HG02798 (cell line): ENCODE measurements around the gene MYO3A.
"Not testable (repeated sequence)": the region's sequence is repeated elsewhere in the genome, so short reads cannot be mapped to it uniquely, and the experiment has no call there.

Source experiments
- ATAC-seq: cut with Tn5 transposase; IDR thresholded peaks from one replicate; pipeline ENCODE4 v1.9.1; 2021; ENCODE audit warnings: mild to moderate bottlenecking; ENCODE audit not compliant: unreplicated experiment, poor library complexity

Gene MYO3A

DNA sequence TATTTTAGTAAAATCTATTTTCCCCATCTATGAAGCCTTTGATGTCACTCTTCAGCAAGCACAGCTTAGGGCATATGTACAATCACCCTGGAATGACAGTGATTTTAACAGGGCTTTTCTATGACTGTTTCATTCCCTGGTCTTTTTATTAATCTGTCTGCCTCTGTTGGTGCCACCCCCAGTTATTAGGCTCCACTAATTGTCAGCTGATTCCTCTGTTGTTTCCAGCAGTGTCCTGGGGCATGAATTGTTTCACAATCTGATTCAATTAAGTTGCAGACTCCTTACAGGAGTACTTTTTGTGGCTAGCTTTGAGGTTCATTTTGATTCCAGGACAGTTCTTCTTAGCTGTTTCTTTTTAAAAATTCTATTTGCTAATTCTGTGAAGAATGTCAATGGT, 38.6 kb downstream of the MYO3A start:
- no peak for ATAC-seq

DNA sequence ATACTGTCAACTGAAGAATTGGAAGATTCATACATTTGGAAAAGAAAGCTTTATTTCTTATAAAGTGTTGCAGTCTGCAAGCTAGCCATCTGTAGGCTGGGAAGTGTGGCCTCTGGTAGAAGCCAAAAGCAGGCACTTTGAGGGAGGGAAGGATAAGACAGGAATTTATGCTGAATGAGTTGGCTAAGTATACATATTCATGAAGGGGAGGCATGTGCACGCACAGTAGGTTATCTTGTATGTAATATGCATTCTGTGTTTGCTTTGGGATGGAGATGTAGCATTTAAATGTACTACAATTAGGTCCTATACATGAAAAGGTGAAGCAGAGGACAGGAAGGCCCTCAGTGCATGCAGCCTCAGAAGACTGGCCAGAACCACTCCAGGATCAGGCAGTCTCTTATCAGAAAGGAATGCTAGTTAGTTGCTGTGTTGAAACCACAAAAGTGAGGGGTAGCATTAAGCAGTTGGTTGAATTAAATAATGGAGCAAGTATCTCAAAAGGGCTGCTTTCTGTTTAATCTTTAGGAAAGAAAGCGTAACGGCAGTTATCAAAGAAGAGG, 40.9 kb downstream of the MYO3A start:
- ATAC-seq, result no peak

DNA sequence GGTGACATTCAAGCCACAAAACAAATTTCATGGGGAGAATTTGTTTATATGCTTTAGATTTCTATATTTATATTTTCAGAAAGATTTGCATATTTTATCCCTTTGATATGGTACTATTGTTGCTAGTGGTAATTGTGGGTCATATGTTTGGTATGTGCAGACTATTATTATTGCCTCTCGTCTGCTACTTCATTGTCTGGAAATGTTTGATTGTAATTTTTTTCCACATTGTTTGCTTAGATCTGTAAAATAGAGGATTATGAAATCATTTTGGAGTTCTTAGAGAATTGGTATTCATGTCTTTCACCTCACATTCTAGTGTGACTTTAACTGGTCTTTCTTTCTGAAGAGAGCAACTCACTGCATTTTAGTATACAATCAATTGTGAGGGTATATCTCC, 44.7 kb downstream of the MYO3A start:
- ATAC-seq, result no peak

DNA sequence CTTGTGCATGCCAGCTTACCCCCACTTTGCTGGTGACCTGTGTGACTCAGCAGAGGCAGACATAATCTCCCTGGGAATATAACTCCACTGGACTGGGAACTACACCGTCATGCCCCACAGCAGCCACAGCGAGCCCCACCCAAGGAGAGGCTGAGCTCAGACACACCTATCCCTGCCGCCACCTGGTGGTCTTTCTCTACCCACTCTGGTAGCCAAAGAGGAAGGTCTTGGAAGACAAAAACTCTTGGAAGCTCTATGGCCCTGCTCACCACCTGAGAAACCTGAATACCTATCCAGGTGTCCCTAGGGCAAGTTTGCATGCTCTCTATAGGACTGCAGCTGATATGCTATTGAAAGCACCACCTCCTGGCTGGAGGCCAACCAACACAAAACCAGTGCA, 48.1 kb downstream of the MYO3A start:
- no peak for ATAC-seq

DNA sequence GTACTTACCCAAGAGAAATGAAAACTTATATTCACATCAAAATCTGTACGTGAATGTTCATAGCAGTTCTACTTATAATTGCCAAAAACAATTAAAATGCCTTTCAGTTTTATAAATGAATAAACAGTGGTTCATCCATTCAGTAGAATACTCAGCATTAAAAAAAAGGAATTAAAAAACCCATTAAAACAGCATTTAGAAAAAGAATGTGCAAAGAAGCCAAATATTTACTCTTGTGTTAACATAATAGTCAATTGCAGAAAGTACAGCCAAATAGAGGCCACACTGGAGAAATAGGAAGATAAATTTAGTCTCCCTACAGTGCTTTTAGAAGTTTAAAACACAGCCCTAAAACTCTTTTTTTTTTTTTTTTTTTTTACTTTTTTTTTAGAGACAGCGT, 54.6 kb downstream of the MYO3A start:
- no peak for ATAC-seq

DNA sequence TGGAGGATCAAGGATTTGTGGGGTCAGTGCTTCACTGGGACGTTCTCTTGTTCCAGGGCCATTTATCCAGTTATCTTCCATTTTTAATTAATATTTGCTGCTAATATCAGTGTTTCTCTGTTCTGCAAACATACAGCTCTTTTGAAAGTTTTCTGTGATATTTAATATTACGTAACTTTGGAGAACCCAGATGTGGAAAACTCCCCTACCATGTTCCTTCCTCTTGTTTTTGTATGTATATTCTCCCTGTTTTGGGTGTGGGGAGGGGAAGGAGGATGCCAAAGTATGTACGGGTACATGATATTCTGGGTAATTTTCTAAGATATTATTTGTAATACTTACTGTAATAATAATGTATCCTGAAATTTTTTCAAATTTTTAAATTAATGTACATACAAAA, 55.9 kb downstream of the MYO3A start:
- ATAC-seq, result no peak

DNA sequence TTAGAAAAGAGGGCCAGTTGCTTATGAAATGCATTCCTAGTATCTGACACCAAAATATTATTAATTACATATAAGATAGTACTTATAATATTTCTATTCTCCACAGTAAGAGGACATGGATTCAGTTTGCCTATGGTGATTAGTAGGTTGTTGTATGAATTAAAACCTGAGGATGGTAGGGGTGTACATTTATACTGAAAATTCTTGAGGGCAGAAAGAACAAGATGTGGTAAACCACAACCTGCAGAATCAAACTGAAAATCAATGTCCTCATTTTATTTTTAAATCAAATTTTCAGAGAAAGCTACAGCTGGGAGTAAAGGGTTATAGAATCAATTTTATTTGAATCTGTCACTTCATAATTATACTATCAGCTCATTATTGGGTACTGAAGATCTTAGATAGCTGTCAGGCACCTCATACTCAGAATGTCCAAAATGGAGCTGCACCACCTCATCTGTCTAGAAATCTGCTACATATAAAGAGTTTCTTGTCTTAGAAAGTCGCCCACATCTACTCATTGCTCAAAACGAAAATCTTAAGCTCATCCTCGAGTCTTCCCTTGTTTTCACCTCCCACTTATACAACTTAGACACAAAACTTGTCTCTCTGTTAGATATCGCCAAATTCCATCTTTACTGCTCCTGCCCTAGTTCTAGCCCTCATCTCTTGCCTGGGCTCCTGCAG, 65.4 kb downstream of the MYO3A start:
- ATAC-seq, result no peak

DNA sequence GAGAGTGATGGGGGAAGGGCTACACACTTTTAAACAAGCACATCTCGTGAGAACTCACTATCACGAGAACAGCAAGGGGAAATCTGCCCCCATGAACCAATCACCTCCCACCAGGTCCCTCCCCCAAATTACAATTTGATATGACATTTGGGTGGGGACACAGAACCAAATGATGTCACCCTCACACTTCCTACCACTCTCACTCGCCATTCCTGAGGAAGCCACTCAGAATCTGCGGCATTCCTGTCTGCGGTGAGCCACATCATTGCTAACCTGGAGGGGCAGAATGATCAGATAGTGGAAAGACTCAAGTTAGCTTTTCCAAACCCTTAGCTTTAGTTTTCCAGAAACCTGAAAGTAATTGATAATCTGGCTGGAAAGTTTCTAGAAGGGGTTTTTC, 66.9 kb downstream of the MYO3A start:
- no peak for ATAC-seq

DNA sequence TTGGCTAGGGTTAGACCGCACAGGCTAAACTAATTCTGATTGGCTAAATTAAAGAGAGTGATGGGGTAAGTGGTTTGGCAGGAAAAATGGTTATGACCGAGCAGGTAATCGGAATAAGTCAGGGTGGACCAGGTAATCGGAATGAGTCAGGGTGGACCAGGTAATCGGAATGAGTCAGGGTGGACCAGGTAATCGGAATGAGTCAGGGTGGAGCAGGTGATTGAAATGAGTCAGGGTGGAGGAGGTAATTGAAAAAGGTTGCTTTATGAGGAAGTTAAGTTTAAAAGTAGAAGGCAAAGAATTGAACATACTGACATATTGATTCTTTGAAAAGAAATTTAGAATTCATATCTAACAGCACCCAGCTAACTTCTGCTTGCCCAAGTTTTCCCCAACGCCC, 68.4 kb downstream of the MYO3A start:
- ATAC-seq, result not testable (repeated sequence)

DNA sequence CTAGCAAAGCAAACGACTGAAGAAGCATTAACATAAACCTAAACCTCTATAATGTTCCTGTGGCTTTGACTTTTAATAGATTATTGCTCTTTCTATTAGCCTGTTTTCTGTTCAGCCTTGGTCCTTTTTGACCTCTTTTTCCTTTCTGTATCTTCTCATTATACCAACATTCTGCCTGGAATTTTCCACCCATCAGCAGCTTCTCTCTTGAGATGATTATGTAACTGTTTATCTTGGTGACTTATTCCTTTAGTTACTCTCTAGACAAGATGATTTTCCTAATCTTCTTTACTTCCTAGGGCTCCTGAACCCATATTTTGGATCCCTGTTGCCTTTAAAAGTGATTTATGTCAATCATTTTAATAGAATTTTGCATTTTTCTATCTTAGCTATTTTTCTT, 81.1 kb downstream of the MYO3A start:
- ATAC-seq, result no peak

DNA sequence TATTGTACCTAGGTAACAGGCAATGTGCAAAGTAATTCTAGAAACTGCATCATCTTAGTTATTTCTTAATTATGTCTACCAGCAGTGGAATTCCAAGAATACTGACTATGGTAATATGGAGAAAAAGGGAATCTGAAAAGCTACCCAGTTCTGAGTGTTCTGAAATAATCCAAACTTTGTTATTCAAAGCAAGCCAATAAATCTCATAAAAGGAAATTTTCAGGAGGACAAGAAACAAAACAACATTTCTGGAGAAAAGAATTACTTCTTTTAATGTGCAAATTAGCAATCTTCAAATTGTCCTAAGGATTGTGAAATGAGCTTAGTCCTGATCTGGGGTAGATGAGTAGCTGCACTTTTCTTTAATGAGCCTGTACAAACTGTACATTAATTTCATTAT, 88.8 kb downstream of the MYO3A start:
- no peak for ATAC-seq

DNA sequence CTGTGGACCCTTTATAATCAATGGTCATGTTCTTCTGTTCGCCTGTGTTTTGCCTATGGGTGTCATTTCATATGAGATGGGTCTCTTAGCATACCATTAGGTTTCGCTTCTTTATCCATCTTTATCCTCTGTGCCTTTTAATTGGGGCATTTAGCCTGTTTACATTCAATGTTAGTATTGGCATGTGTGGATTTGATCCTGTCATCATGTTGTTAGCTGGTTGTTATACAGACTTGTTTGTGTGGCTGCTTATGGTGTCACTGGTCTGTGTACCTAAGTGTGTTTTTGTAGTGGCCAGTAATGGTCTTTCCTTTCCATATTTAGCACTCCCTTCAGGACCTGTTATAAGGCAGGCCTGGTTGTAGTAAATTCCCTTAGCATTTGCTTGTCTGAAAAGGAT, 90.3 kb downstream of the MYO3A start:
- ATAC-seq, result no peak

DNA sequence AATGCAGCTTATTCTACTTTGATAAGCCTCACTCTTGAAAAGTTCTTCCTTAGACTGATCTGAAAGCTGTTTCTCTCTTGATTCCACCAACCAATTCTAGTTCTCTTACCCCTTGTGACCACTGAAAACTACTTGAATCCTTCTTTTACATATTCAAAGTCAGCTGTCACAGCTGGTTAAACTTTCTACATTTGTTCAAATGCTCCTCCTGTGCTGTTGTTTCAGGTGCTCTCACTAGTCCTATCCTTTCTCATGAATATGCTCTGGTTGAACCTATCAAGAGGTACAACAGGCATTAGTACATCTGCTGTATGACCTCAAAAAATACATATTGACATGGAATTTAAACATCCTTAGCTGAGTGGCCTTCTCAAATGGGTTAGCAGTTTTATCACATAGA, 91.5 kb downstream of the MYO3A start:
- no peak for ATAC-seq

DNA sequence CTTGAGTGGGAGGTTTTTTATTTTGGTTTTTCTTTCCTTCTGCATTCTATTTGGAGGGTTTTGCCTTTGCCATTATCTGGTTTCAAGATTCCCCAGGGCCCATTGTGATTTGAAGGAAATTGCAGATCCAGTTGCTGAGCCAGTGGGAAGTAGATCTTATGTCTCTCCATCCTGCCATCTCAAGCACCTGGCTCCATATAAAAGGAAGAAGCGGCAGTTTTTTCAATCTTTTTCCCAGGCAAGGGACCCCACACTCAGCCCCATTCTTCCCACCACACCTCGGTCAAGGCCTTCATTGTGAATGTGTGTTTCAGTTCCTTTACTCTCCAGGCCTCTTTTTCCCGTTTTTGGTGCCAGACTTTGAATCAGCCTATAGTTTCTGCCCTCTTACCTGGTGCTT, 95.8 kb downstream of the MYO3A start:
- ATAC-seq, result no peak

DNA sequence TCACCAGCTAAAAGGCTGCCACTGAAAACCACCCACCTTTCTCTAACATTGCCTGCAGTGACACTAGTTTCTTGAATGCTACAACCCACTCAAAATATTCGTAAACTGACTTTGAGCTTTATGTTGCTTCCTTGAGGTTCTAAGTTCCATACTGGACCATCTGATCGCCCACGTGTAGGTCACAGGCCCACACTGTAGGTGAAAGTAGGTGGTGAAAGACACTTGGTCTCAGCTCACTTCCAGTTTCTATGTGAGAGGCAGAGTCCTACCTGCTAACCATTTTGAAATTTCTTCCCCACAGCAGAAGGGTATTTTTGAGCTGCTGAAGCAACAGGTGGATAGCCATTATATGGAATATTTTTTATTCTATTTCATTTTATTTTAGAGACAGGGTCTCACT, 97.3 kb downstream of the MYO3A start:
- ATAC-seq, result peak; percentile 67

DNA sequence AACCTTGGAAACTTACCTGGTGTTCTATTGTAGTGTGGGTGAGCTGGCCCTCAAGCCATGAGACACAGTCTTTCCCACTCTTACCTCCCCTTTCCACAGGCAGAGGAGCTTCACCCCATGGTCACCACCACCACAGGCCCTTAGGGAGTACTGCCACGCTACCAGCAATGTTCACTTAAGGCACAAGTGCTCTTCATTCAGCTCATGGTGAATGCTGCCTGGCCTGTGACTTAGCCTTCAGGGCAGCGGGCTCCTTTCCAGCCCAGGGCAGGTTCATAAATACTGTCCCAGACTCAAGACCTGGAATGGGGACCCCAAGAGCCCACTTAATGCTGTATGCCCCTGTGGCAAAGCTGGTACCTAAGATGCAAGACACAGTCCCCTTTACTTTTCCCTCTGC, 109.4 kb downstream of the MYO3A start:
- no peak for ATAC-seq

DNA sequence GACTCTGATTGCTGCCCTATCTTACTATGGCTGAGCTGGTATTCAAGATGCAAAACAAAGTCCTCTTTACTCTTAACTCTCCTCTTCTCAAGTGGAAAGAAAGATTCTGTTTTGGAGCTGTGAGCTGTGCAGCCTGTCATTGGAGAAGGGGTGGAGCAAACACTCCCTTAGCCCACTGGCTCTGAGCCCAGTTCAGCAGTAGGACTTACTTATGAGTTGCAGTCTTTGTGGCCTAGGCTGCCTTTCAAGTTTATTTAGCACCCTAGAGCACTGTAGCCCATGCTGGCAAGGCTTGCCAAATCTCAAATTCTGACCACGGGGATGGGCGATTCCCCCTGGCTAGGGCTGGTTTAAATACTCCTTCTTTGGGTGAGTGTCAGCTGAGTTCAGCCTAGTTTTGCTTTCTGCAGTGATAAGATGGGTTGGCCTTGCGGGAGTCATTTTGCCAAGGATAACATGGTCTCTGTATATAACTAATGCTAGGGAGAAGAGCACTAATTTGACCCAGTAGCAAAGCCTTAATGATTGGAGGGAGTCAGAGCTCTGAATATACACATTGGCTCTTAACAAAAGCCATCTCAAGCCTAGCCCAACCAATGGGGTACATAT, 110.2 kb downstream of the MYO3A start:
- ATAC-seq, result no peak

DNA sequence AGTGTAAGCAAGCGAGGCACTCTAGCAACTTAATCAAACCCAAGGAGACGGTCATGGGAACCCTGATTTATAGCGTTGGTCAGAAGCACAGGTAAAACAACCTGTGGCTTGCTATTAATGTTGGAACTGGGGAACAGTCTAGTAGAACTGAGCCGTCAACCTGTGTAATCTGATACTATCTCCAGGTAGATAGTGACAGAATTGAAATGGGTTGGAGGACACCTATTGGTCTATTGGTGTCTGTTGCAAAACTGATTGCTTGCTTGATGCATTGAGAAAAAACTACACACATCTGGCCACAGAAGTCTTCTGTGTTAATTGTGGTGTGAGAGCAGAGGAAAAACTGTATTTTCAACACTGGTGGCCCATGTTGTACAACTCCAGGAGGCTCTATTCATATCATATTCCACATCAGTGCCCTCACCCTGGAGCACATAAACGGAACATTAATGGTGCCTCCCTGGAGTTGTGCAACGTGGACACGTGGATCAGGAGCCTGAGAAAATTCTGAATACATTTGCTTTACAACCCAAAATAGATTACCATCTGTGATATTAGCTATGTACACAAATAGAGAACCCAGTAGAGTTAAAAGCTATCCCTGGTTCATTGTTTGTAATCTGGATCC, 112.2 kb downstream of the MYO3A start:
- no peak for ATAC-seq

DNA sequence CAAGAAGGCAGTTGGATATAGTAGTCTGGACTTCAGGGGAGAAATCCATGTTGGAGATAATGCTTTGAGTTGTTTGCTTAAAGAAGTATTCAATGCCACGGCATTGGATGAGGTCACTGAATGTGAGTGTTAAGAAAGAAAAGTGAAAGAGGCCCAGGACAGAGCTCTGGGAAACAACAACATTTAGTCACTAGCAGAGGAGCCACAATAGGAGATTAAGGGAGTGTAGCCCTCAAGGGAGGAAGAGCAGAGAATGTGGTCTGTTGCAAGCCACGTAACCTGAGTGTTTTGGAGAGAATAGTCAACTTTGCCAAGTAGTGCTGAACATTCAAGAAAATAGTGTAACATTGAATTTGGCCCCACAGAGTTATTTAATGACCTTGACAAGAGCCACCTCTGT, 114.7 kb downstream of the MYO3A start:
- no peak for ATAC-seq

DNA sequence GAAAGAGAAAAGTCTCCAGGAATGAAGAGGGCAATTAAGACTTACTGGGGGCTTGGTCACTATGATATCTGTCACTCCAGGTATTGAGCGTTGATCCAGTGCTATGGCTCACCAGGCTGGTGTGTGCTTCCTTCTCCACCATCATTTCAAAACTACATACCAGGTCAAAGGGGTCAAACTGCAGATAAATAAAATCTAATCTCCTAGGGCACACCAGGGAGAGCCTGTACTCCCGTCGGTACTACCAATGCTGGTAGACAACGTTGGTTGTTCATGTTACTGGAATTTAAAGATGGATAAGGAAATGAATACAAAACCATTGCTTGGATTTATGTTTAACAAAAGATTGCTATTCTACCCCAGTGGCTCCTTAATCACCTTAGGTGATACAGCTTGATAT, 118.3 kb downstream of the MYO3A start:
- ATAC-seq, result no peak

DNA sequence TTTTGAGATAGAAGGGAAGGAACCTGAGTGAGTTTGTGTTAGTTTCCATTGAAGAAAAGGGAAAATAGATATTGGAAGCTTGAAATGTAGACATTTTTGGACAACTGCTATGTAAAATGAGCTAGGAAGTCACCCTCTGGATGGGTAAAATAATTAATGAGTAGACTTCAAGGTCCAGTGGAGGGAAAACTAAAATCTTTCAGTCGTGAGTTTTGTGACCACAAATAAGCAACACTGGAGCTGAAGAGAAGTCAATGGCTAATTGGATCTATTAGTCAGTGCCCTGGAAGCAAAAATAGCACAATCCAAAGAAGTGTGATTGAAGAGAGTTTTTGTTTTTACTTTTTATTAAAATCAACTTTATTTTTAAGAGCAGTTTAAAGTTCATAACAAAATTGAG, 123.4 kb downstream of the MYO3A start:
- ATAC-seq, result no peak

DNA sequence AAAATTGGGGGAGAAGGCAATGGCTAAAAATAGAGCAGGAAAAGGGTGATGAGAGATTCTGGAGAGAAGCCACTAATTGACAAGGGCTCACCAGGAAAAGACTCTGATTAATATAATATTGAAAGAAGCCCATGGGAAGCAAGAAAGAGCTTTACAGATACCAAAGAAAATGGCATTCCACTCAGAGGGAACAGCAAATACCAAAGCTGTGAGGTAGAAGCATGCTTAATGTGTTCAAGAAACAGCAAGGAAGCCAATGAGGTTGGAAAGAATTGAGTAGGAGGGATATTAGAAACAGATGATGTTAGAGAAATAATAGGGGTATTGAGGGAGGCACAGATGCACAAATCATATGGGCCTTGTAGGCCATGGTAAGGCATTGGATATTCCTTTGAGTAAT, 130.1 kb downstream of the MYO3A start:
- ATAC-seq, result no peak
